22Rv1 (cell line): ENCODE results near the gene ITGB2.

ENCODE experiments used
- H3K27ac ChIP-seq: fragments of 450-650 bp; 2 replicates; pipeline ENCODE4 v1.5.1; 2017
- CTCF ChIP-seq: fragments of 450-650 bp; IDR thresholded peaks from 2 replicates; pipeline ENCODE4 v1.5.1; 2017; ENCODE audit warnings: mild to moderate bottlenecking
- ZFX ChIP-seq: fragments of 450-650 bp; IDR thresholded peaks from 2 replicates; pipeline ENCODE4 v1.6.1; 2017; ENCODE audit warnings: antibody characterized with exemption, borderline replicate concordance

ITGB2 gene

GRCh38 chr21:44858291-44858690 lies 62.4 kb downstream of the ITGB2 start:
- TF ChIP-seq CTCF (no peak), ZFX (no peak)
- no peak overlapping the region for H3K27ac ChIP-seq

DNA sequence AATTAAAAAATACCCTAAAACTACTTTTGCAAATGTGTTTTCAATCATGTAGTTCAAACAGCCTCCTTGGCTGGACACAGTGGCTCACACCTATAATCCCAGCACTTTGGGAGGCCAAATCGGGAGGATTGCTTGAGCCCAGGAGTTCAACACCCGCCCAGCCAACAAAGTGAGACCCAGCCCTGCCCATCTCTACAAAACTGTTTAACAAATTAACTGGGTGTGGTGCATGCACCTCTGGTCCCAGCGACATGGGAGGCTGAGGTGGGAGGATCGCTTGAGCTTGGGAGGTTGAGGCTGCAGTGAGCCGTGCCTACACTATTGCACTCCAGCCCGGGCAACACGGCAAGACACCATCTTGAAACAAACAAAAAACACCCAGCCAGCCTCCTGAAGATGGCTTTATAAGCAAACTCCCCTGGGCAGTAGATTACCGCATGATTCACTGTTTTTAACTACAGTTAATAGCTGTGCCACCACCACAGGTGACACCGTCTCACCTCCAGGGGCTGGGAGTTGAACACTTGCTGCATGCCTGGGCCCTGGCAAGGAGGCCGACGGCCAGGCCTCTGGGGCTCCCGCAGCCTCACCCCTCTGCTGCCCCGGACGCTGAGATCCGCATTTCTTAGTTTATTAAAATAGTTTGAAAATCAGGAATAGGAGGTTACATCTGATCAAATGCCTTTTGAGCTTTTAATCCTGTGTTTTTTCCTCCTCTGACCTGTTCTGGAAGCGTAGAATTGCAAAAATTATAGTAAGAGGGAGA lies 63.4 kb downstream of the ITGB2 start:
- H3K27ac ChIP-seq: no peak overlapping the region
- TF ChIP-seq CTCF (no peak), ZFX (no peak)

DNA sequence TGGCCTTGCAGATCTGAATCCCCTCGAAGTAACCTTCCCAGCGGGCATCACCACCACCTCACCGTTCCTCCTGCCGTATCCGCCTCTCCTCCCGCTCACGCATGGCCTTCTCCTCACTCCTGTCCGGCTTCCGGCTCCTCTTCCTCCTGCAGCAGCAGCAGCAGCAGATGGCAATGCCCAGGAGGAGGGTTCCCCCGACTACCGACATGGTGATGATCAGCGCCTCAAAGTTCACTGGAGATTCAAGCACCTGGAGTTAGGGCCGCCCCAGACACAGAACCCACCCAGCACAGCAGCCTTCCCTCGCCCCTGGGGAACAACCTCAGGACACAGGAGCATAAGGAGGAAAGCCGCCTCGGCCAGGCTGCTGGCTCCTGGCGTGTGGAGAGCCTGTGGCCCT lies 64.6 kb downstream of the ITGB2 start:
- no peak for TF ChIP-seq CTCF
- no peak for TF ChIP-seq ZFX
- H3K27ac ChIP-seq: no peak overlapping the region

GRCh38 chr21:44855572-44855971 lies 65.1 kb downstream of the ITGB2 start:
- H3K27ac ChIP-seq: no peak overlapping the region
- TF ChIP-seq ZFX (no peak), CTCF (no peak)

- TF ChIP-seq ZFX: no peak
- no peak for TF ChIP-seq CTCF
- no peak overlapping the region for H3K27ac ChIP-seq
Measured at GRCh38 chr21:44854664-44855446, 65.8 kb downstream of the ITGB2 start.

- H3K27ac ChIP-seq: no peak overlapping the region
- TF ChIP-seq ZFX (no peak), CTCF (no peak)
Measured at GRCh38 chr21:44854391-44854663, 66.4 kb downstream of the ITGB2 start.
